Measurements from ENCODE around the gene ANKRD9. TPM values are rescaled to one million over a fixed set of nuclear protein-coding genes. Genes with fewer than 3 reads are reported as not detected.

Gene ANKRD9
- total RNA-seq, 3 donors from 2014 or later, result 10.4 to 24.9 (median 22.8) TPM

DNA sequence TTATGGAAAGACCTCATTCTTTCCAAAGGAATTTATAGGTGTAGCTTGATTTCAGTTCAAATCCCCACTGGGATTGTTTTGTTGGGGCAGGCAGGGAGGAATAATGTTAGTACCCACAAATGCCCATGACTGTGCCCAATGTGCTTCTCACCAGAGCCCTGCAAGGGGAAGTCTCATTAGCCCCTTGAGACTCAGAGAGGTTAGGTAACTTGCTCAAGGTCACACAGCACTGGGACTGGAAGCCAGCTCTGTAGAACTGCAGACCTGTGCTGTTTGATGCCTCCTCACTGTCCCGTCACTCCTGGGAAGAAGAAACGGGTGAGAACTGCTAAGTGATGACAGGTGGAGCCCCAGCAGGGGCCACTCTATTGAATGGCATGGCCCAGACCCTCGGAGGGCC lies 8.9 kb downstream of the ANKRD9 start:
- no peak overlapping the region for H3K4me3 ChIP-seq
- no peaks in the 10 kb centered on the region for H3K9me3 ChIP-seq
- peak overlapping the region; percentile 70 to 81 for H3K27ac ChIP-seq
- TF ChIP-seq CTCF (IDR thresholded peaks at IDR 0.05) (no peak), POLR2AphosphoS5 (IDR thresholded peaks at IDR 0.05) (no peak), POLR2A (IDR thresholded peaks at IDR 0.05) (no peak)
- no peak for DNase-seq (ENCODE audit: low spot score in 2 of 2)
- H3K36me3 ChIP-seq, result no peaks in the 10 kb centered on the region
- intact Hi-C loops (cut with DNase I; ENCODE audit: low total_unique reads), result no loop called here
- no peaks in the 10 kb centered on the region for H3K27me3 ChIP-seq
- H3K4me1 ChIP-seq, result no peaks in the 10 kb centered on the region

DNA sequence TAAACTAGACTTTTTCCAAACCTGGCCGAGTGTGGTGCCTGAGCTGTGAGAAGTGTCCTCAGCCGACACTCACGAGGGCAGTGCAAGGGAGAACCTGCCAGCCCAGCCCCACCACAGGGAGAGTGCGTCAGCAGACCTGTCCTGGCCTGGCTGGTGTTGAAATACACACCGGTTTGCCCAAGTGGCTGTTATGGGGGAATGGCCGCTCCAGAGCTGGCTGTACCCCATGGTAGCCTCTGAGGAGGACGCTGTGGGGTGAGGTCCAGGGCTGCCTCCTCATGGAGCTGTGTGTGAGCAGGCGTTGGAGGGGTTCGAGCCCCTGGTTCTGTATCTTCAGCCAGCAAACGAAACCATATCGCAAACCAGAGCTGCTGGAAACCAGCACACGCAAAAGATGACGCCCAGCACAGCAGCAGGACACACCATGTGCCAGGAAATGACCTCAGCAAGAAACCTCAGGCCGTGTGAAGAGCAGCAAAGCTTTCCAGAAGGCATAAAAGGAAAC lies 9.4 kb downstream of the ANKRD9 start:
- Histone ChIP-seq H3K9me3 (no peaks in the 10 kb centered on the region), H3K4me3 (no peak overlapping the region), H3K36me3 (no peaks in the 10 kb centered on the region), H3K27me3 (no peaks in the 10 kb centered on the region), H3K27ac (peak overlapping the region; percentile 70 to 81), H3K4me1 (no peaks in the 10 kb centered on the region)
- peak in 1 of 2 donors; percentile 74 for DNase-seq (ENCODE audit: low spot score in 2 of 2)
- TF ChIP-seq POLR2AphosphoS5 (IDR thresholded peaks at IDR 0.05) (peak in 2 of 3 donors; percentile 33 to 60), CTCF (IDR thresholded peaks at IDR 0.05) (no peak), POLR2A (IDR thresholded peaks at IDR 0.05) (no peak)
- intact Hi-C loops (cut with DNase I; ENCODE audit: low total_unique reads), result no loop called here

DNA sequence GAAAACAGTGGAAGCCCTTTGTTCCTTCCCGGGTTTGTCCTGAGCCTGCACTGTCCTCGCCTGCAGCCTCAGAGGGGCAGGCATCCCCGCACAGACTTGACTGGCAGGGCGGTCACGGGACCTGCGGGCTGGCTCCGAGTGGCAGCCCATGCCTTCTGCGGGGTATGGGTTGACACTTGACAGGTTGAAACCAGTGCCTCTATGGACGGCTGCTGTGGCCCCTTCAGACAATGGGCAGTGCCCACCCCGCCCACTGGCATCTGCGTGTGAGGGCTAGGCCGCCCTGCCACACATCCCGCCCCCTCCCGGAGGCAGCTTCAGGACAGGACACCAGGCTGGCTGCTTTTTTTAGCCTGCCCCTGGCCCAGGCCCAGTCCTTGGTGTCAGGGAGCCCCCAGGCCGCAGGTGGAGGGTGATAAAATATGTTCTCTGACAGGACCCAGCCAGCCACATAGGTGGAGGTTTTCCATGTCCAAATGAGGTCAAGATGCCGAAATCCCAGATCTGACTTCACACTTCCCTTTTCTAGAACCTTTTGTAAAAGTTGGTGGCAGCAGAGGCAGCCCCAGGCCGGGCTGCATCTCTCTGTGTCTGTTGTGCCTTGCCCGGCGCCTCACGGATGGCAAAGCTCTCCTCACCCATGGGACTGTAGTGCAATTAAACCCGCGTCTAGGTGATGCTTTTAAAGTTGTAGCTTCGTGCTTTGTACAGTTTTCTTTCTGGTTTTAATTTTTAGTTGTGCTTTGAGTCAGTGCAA lies 10.0 kb downstream of the ANKRD9 start:
- Histone ChIP-seq H3K4me3 (no peak overlapping the region), H3K27me3 (no peaks in the 10 kb centered on the region), H3K9me3 (no peaks in the 10 kb centered on the region), H3K36me3 (no peaks in the 10 kb centered on the region), H3K27ac (peak overlapping the region; percentile 70 to 81), H3K4me1 (no peaks in the 10 kb centered on the region)
- TF ChIP-seq CTCF (IDR thresholded peaks at IDR 0.05) (no peak), POLR2AphosphoS5 (IDR thresholded peaks at IDR 0.05) (no peak), POLR2A (IDR thresholded peaks at IDR 0.05) (no peak)
- no peak for DNase-seq (ENCODE audit: low spot score in 2 of 2)
- intact Hi-C loops (cut with DNase I; ENCODE audit: low total_unique reads), result no loop called here

- H3K27me3 ChIP-seq, result no peaks in the 10 kb centered on the region
- intact Hi-C loops (cut with DNase I; ENCODE audit: low total_unique reads), result no loop called here
- H3K36me3 ChIP-seq, result no peaks in the 10 kb centered on the region
- H3K9me3 ChIP-seq, result no peaks in the 10 kb centered on the region
- no peak overlapping the region for H3K4me3 ChIP-seq
- H3K27ac ChIP-seq, result peak overlapping the region in 1 of 2 donors; percentile 81
- DNase-seq (ENCODE audit: low spot score in 2 of 2), result no peak
- TF ChIP-seq POLR2A (IDR thresholded peaks at IDR 0.05) (no peak), POLR2AphosphoS5 (IDR thresholded peaks at IDR 0.05) (no peak), CTCF (IDR thresholded peaks at IDR 0.05) (no peak)
- H3K4me1 ChIP-seq, result no peaks in the 10 kb centered on the region
Observed at GRCh38 chr14:102498678-102499265, 10.8 kb downstream of the ANKRD9 start.

Measured in breast epithelium (tissue), 4 donors.